Duodenal mucosa (tissue), 2 donors: Measurements from ENCODE around the gene RPL31.

ENCODE experiments used
- H3K27ac ChIP-seq: one replicate; pipeline ENCODE4 v1.7.0; 2013; ENCODE audit warnings: low read depth, low read length
- H3K27me3 ChIP-seq, 2 donors: one replicate each; pipeline ENCODE4 v1.7.0; 2013; ENCODE audit warnings: low read length in 2 of 2, control low read depth in 1 of 2; ENCODE audit not compliant: insufficient read depth in 2 of 2, control insufficient read depth in 1 of 2
- H3K36me3 ChIP-seq, 2 donors: one replicate each; pipeline ENCODE4 v1.7.0; 2013; ENCODE audit warnings: low read length in 2 of 2, control low read depth in 1 of 2; ENCODE audit not compliant: insufficient read depth in 2 of 2, control insufficient read depth in 1 of 2
- H3K4me1 ChIP-seq, 2 donors: one replicate each; pipeline ENCODE4 v1.7.0; 2013; ENCODE audit warnings: low read length in 2 of 2, control low read depth in 1 of 2; ENCODE audit not compliant: insufficient read depth in 2 of 2, control insufficient read depth in 1 of 2
- H3K4me3 ChIP-seq, 2 donors: one replicate each; pipeline ENCODE4 v1.7.0; 2013; ENCODE audit warnings: low read length in 2 of 2, low read depth in 1 of 2
- H3K9ac ChIP-seq, 2 donors: one replicate each; pipeline ENCODE4 v1.7.0; 2013; ENCODE audit warnings: low read length in 2 of 2, low read depth in 1 of 2
- H3K9me3 ChIP-seq, 2 donors: one replicate each; pipeline ENCODE4 v1.7.0; 2013; ENCODE audit warnings: low read length in 2 of 2, control low read depth in 1 of 2; ENCODE audit not compliant: control insufficient read depth in 1 of 2

RPL31 gene

DNA sequence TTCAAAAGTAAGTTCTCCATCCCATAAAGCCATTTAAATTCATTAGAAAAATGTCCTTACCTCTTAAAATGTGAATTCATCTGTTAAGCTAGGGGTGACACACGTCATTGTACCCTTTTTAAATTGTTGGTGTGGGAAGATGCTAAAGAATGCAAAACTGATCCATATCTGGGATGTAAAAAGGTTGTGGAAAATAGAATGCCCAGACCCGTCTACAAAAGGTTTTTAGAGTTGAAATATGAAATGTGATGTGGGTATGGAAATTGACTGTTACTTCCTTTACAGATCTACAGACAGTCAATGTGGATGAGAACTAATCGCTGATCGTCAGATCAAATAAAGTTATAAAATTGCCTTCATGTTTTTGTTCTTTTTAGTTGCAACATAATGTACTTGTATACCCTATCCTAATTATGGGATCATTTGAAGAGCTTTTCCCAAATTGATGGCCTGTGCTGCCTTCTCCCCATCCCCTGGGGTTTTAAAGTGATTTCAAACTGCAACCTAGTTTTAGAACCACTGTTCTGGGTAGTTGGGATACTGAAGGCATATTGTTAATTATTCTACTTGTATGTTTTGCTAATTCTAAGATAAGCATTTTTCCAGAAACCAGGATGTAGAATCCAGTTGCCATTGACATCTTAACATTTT, 4.1 kb downstream of the RPL31 start:
- no peaks in the 10 kb centered on the region for H3K27me3 ChIP-seq
- no peak overlapping the region for H3K4me3 ChIP-seq
- no peaks in the 10 kb centered on the region for H3K9me3 ChIP-seq
- no peak overlapping the region for H3K9ac ChIP-seq
- peaks cover 19 to 25% of the 10 kb centered on the region in 2 donors for H3K4me1 ChIP-seq
- H3K27ac ChIP-seq: no peak overlapping the region
- H3K36me3 ChIP-seq: peaks cover 36 to 60% of the 10 kb centered on the region in 2 donors

DNA sequence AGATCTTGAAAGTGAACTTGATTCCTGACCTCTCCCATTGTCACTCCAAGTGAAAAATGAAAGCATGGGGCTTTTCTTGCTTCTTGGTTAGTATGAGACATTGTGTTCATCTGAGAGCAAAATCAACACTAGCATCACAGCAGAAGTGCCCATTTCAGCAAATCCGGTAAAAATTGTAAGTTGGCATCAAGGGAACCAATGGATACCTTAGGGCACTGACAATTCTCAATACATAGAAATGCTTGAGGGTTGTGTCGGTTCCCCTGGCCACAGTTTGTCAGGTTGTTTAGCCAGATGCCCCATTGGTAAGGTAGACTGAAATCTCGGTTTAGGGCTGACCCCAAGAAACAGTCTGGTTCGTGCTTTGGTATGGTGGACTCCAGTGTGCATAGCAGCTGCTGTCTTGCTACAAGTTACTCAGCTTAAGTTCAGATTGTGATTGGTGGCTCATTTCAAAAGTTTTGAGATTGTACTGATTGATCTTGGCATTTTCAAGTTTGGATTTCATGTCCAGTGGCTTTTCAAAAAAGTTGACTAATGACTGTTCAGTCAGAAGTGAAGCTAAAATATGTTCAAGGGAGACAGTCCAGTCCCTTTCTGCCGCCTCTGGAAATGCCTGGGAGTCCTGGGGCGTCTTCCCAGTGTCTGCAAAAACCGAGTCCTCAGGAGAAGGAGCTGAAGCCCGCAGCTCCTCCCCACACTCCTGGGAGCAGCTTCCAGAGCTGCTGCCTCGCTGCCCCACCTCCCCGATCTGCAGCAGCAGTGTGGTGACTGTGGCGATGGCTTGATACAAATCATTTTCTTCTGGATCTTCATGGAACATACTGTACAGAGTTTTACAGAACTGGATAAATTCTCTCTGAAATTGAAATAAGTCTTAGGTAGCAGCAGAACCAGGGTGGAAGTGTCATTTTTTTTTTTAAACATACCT, 5.6 kb downstream of the RPL31 start:
- peaks cover 15 to 21% of the 10 kb centered on the region in 2 donors for H3K4me1 ChIP-seq
- H3K4me3 ChIP-seq: no peak overlapping the region
- peaks cover 36 to 64% of the 10 kb centered on the region in 2 donors for H3K36me3 ChIP-seq
- H3K27me3 ChIP-seq: no peaks in the 10 kb centered on the region
- no peak overlapping the region for H3K27ac ChIP-seq
- H3K9me3 ChIP-seq: no peaks in the 10 kb centered on the region
- no peak overlapping the region for H3K9ac ChIP-seq

DNA sequence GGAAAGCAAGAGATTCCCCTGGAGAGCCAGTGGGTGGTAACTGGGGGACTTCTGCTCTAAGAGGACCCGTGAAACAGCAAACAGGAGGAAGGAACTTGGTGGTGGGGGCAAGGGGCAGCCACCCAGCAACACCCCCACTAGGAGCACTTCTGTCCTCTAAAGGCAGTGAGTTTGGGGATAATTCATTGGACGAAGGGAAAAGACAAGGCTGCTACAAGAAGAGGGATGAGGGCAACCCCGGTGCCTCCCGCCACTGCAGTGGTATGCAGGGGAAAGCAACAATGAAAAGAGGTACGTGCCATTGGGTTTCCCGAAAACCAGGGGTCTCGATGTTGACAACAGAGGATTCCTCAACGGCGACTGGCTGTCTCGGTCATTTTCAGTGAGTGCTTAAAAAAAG, 9.1 kb downstream of the RPL31 start:
- no peak overlapping the region for H3K27ac ChIP-seq
- no peaks in the 10 kb centered on the region for H3K27me3 ChIP-seq
- peaks cover 12 to 44% of the 10 kb centered on the region in 2 donors for H3K36me3 ChIP-seq
- H3K4me1 ChIP-seq: no peaks in the 10 kb centered on the region
- H3K9me3 ChIP-seq: no peaks in the 10 kb centered on the region
- H3K9ac ChIP-seq: no peak overlapping the region
- H3K4me3 ChIP-seq: no peak overlapping the region

DNA sequence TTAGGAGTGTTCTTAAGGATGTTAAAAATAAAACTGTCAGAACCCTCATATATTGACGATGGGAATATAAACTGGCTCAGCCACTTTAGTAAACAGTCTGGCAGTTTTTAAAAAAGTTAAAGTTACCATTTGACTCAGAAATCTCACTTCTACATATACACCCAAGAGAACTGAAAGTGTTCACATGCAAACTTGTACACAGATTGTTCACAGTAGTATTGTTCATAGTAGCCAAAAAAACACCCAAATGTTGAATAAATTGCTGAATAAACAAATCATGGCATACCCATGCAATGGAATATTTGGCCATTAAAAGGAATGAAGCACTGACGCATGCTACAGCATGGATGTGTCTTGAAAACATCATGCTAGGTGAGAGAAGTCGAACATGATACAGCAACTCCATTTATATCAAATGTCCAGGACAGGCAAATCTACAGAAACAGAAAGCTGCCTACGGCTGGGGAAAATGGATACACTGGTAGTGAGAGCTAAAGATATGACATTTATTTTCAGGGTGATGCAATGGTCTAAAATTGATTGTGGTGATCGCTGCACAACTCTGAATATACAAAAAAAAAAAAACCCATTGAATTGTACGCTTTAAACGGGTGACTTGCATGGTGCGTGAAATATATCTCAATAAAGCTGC, 10.1 kb downstream of the RPL31 start:
- Histone ChIP-seq H3K4me1 (no peaks in the 10 kb centered on the region), H3K9me3 (no peaks in the 10 kb centered on the region), H3K36me3 (peaks cover 5 to 34% of the 10 kb centered on the region in 2 donors), H3K27ac (no peak overlapping the region), H3K27me3 (no peaks in the 10 kb centered on the region), H3K4me3 (no peak overlapping the region), H3K9ac (no peak overlapping the region)

DNA sequence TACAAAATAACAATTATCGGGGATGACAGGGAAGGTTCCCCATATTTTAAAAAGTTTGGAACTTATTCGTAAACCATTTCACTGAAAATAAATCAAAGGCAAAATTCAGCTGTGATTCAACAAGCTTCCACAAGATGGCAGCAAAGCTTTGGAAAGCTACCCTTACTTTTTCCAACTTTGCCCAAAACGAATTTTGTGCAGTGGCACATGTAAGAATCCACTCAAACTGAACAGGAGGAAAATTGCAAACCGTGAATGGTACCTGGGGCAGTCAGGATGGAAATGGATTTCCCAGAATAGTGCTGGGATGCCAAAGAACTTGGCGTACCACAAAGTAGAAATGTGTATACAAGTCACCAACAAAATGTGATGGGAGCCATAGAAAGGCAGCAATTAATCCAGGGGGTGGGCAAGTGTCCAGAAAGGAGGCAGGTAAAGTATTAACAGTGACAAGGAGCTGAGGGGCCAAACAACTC, 10.7 kb downstream of the RPL31 start:
- Histone ChIP-seq H3K27ac (no peak overlapping the region), H3K27me3 (no peaks in the 10 kb centered on the region), H3K9me3 (no peaks in the 10 kb centered on the region), H3K4me3 (no peak overlapping the region), H3K9ac (no peak overlapping the region), H3K36me3 (peaks cover 0 to 28% of the 10 kb centered on the region in 2 donors), H3K4me1 (no peaks in the 10 kb centered on the region)

DNA sequence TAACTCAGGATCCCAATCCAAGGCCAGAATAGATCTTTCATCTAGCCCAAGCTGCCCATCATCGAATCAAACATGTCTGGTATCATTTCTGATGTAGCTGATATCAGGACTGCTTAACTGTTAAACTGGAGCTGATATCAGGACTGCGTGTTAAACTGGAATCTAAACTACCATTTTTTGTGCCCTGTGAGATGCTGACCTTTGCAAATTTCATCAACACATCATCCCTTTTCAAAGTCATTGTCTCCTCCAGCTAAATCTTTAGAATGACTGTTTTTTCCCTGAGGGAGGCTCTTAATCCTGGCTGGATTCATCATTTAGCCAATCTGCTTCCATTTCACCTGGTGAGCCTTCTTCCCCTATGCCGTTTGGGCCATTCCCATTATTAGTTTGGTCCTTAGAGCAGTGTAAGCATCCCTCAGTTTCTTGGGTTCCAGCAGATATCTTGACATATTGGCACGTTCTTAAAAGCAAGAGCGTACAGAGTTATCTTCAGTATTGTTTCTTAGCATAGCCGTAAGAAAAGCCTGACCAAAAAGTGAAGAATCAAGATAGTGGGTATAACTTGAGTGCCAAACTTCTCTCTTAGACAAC, 12.3 kb downstream of the RPL31 start:
- Histone ChIP-seq H3K9me3 (no peaks in the 10 kb centered on the region), H3K4me3 (no peak overlapping the region), H3K27me3 (no peaks in the 10 kb centered on the region), H3K4me1 (no peaks in the 10 kb centered on the region), H3K36me3 (peaks cover 0 to 26% of the 10 kb centered on the region in 2 donors), H3K9ac (no peak overlapping the region), H3K27ac (no peak overlapping the region)

DNA sequence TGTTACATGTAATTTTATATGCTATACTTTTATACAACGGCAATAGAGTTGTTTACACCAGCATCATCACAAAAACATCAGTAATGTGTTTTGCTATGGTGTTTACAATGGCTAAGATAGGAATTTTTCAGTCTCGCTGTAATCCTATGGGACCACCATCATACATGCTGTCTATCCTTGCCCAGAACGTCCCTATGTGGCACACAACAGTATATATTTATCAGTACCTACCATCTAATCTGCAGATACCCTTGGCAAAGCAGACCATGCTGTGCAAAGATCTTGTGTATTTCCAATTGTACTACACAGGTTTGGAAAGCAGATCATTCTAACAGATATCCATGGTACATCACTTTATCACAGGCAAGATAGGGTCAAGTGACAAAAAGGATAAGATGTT, 15.3 kb downstream of the RPL31 start:
- no peaks in the 10 kb centered on the region for H3K4me1 ChIP-seq
- H3K36me3 ChIP-seq: peaks cover 7 to 29% of the 10 kb centered on the region in 2 donors
- no peaks in the 10 kb centered on the region for H3K9me3 ChIP-seq
- no peak overlapping the region for H3K27ac ChIP-seq
- no peaks in the 10 kb centered on the region for H3K27me3 ChIP-seq
- no peak overlapping the region for H3K4me3 ChIP-seq
- no peak overlapping the region for H3K9ac ChIP-seq

DNA sequence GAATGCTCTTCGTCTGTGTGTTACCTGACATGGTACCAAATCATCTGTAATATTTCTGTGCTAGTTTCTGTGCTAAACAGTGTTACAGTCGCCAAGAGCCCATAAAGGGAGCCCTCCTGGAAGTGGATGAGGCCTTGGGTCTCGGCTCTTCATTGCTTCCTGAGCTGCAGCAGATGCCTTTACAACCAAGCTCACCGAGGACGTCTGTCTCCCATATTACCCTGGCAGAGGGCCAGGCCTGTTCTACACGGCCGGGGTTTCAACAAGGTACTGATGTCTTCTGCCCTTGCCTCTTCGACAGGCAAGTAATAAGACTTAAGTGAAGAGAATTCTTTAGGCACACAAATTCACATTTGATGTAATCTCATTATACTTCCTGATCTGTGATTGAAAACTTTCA, 16.8 kb downstream of the RPL31 start:
- Histone ChIP-seq H3K4me3 (no peak overlapping the region), H3K9ac (no peak overlapping the region), H3K27me3 (no peaks in the 10 kb centered on the region), H3K4me1 (no peaks in the 10 kb centered on the region), H3K36me3 (peaks cover 7 to 29% of the 10 kb centered on the region in 2 donors), H3K27ac (no peak overlapping the region), H3K9me3 (no peaks in the 10 kb centered on the region)

DNA sequence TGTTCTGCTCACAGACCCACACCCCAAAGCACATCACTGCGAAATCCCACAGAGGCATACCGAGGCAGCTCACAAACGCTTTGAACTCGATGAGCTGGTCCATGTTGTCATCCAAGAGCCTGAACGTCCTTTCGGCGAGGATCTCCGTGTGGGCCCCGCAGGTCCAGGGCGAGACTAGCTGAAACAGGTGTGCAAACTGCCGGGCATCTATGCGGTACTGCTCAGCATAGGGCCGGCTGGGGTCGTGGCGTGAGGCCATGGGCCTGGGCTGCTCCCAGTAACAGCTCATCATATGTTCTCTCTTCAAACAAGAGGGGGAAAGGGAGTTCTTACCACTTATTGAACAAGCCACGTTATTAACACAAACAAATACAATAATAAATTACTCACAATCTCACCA, 20.1 kb downstream of the RPL31 start:
- Histone ChIP-seq H3K27ac (no peak overlapping the region), H3K4me1 (peaks cover 5 to 6% of the 10 kb centered on the region in 2 donors), H3K36me3 (peaks cover 7 to 27% of the 10 kb centered on the region in 2 donors), H3K27me3 (no peaks in the 10 kb centered on the region), H3K9me3 (no peaks in the 10 kb centered on the region), H3K9ac (no peak overlapping the region), H3K4me3 (no peak overlapping the region)
